ENCODE results near the gene PLEKHF1. TPM values are rescaled to one million over a fixed set of nuclear protein-coding genes. Genes with fewer than 3 reads are reported as not detected.
A peak's percentile ranks its signal among the peaks of the same experiment; 100 is the strongest.

The PLEKHF1 gene
- total and polyA plus RNA-seq, 2 of the 13 experiments (the other 11 are each of a cell fraction or from before 2014, with no cell fraction given) = 2.9 to 3.8 TPM

DNA sequence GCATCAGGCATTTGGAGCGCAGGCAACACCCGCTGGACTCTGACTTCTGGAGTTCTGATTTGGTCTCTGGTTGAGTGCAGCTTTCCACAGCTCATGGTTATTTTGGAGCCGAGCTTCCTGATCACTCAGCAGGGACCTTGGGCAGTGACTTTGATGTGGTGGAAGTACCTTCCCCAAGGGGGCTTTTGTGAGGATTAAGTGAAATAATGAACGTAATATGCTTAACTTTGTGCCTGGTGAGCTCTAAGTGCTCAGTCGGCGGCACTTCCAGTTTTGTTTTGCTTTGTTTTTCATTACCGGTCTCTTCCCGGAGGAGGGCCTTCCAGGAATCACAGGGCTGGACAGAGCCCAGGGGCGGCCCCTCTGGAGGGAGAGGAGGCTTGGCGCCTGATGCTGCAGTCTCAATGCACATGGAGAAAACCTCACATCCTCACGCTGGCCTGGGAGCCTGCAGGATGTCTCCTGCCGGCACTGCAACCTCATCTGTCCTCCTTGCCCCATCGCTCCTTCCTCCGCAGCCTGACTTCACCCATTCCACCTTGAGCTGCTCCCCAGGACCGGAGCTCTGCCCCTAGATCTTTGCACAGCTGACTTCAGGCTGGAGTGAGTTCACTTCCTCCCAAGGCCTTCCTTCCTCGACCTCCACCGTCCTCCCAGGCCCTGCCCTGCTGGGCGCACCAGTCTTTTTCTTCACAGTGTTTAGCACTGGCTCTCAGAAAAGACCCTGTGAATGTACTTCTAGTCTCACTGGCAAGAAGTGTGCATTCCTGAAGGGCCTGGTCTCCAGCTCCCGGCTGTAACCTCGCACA lies 1.5 kb downstream of the PLEKHF1 start (continued):
- TF ChIP-seq ZNF180 (CRISPR knock-in tag; IDR thresholded peaks at IDR 0.05; ENCODE audit: borderline replicate concordance, low read depth) (no peak), ZFP62 (CRISPR knock-in tag; IDR thresholded peaks at IDR 0.05) (no peak), REST (IDR thresholded peaks at IDR 0.05; ENCODE audit: borderline replicate concordance in 1 of 2, low read depth in 1 of 2, low read length in 2 of 2) (peak; percentile 25 to 87), MIER2 (CRISPR knock-in tag; IDR thresholded peaks at IDR 0.05) (0 out of 2 replicates have a peak, but pooled peaks have one; percentile 35), CENPT (CRISPR knock-in tag; IDR thresholded peaks at IDR 0.05; ENCODE audit: low read depth) (no peak), ZNF446 (CRISPR knock-in tag; IDR thresholded peaks at IDR 0.05) (0 out of 2 replicates have a peak, but pooled peaks have one; percentile 21)

- in situ Hi-C loops (cut with HindIII; ENCODE audit: extremely low pct_ligation_motif_present, low pct_unique_long_range_greater_than_20kb) = no loop called here
- ChIA-PET POLR2A (interaction anchor here (1.0 to 4.1 kb wide), 4 partner anchors 47 to 274 kb away, joined by 3 to 32 read pairs (median 4); partner anchors contain the start of genes C19orf12, POP4 and URI1), CTCF (ENCODE audit: low intra/inter-chr PET ratio, low total read pairs) (no interaction called here)
- intact Hi-C loops (cut with micrococcal nuclease; ENCODE audit: unreplicated experiment) = no loop called here
- DNase-seq (ENCODE audit: low spot score) (no peak), ATAC-seq (no peak), FAIRE-seq (no peak)
- Histone ChIP-seq H3K9me3 (ENCODE audit: low read length) (no peaks in the 10 kb centered on the region), H3K36me3 (replicated peaks in 1 of 2; ENCODE audit: control insufficient read depth in 1 of 2, insufficient read depth in 2 of 2, low read length in 2 of 2) (0 out of 5 replicates have a peak, but pooled peaks cover 0 to 3% of the 10 kb centered on the region in 2 experiments), H3K4me3 (replicated peaks in 1 of 3; ENCODE audit: insufficient read depth in 1 of 3, low read depth in 2 of 3, low read length in 3 of 3) (peak overlapping the region in 2 of 3 experiments; percentile 68 to 90; a peak in 4 of 6 replicates), H3K4me1 (ENCODE audit: insufficient read depth, low read length) (peaks cover 64% of the 10 kb centered on the region), H3K4me2 (ENCODE audit: low read depth, low read length) (peak overlapping the region; percentile 91), H3K27ac (ENCODE audit: extremely low read length, insufficient read depth, low read length) (peak overlapping the region; percentile 44), H3K9ac (ENCODE audit: insufficient read depth, low read depth, low read length) (0 out of 2 replicates have a peak overlapping the region, but pooled peaks have one; percentile 66), H3K79me2 (ENCODE audit: insufficient read depth, low read length) (no peaks in the 10 kb centered on the region), H2AFZ (ENCODE audit: low read length) (no peak overlapping the region), H4K20me1 (ENCODE audit: insufficient read depth, low read length) (peaks cover 7% of the 10 kb centered on the region; the same call in 1 of the 2 replicates), H3K27me3 (ENCODE audit: control insufficient read depth in 1 of 2, insufficient read depth in 2 of 2, low read length in 2 of 2) (peaks cover 10 to 20% of the 10 kb centered on the region in 2 experiments; a peak in 4 of 5 replicates)
- WGBS (ENCODE audit: low lambda C conversion rate) = 72% methylated on average over 10 of the region's 11 CpGs
- BruUV-seq (replicated peaks) = no TSS peak
- no peak for TF ChIP-seq JUNB (CRISPR knock-in tag; IDR thresholded peaks at IDR 0.05; ENCODE audit: borderline replicate concordance)
- no peak for TF ChIP-seq ZKSCAN5 (CRISPR knock-in tag; IDR thresholded peaks at IDR 0.05)
- no peak for TF ChIP-seq THAP9 (CRISPR knock-in tag; IDR thresholded peaks at IDR 0.05; ENCODE audit: borderline replicate concordance)
- TF ChIP-seq ZNF761 (CRISPR knock-in tag; conservative IDR thresholded peaks at IDR 0.05) = no peak
- no peak for TF ChIP-seq ATF3 (CRISPR knock-in tag; IDR thresholded peaks at IDR 0.05)
- TF ChIP-seq, protein P1, sequence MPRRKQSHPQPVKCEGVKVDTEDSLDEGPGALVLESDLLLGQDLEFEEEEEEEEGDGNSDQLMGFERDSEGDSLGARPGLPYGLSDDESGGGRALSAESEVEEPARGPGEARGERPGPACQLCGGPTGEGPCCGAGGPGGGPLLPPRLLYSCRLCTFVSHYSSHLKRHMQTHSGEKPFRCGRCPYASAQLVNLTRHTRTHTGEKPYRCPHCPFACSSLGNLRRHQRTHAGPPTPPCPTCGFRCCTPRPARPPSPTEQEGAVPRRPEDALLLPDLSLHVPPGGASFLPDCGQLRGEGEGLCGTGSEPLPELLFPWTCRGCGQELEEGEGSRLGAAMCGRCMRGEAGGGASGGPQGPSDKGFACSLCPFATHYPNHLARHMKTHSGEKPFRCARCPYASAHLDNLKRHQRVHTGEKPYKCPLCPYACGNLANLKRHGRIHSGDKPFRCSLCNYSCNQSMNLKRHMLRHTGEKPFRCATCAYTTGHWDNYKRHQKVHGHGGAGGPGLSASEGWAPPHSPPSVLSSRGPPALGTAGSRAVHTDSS (CRISPR knock-in tag; conservative IDR thresholded peaks at IDR 0.05) = no peak
- no peak for TF ChIP-seq ZNF468 (CRISPR knock-in tag; IDR thresholded peaks at IDR 0.05)
These were observed 2.1 kb downstream of the PLEKHF1 start for GRCh38 chr19:29667387-29667783.
